ENCODE measurements around the gene THAP9. TPM values are rescaled to one million over a fixed set of nuclear protein-coding genes. Genes with fewer than 3 reads are reported as not detected.
A peak's percentile ranks its signal among the peaks of the same experiment; 100 is the strongest.
"Not testable (repeated sequence)": the region's sequence is repeated elsewhere in the genome, so short reads cannot be mapped to it uniquely, and the experiment has no call there.

Gene THAP9
- polyA plus RNA-seq (ENCODE audit: insufficient read length in 3 of 3), result 10 to 100 TPM in 2 of 3 donors, 1 to 10 TPM in 1; 9.5 to 11.8 (median 10.8) TPM
- long read RNA-seq, donor 1, result 0 reads
- long read RNA-seq, donor 2, partial matches to known transcripts, result 0 of 2 reads
- long read RNA-seq, donor 2, other reads (novel, unspliced or antisense), result 0 of 2 reads
- long read RNA-seq, donor 3, partial matches to known transcripts, result 0 of 2 reads
- long read RNA-seq, donor 3, other reads (novel, unspliced or antisense), result 0 of 2 reads
- long read RNA-seq, donor 4, partial matches to known transcripts, result 5 of 6 reads
- long read RNA-seq, donor 4, other reads (novel, unspliced or antisense), result 0 of 6 reads
- long read RNA-seq, donor 5, result 0 reads
- long read RNA-seq, donor 6, partial matches to known transcripts, result 0 of 2 reads
- long read RNA-seq, donor 6, other reads (novel, unspliced or antisense), result 0 of 2 reads
- long read RNA-seq, donor 7, partial matches to known transcripts, result 5 of 7 reads
- long read RNA-seq, donor 7, other reads (novel, unspliced or antisense), result 0 of 7 reads
- long read RNA-seq, donor 8, partial matches to known transcripts, result 0 of 1 reads
- long read RNA-seq, donor 8, other reads (novel, unspliced or antisense), result 0 of 1 reads
- long read RNA-seq, donor 9, result 0 reads
- long read RNA-seq, donor 10, result 0 reads
- long read RNA-seq, donor 11, partial matches to known transcripts, result 0 of 3 reads
- long read RNA-seq, donor 11, other reads (novel, unspliced or antisense), result 0 of 3 reads
- long read RNA-seq, donor 12, partial matches to known transcripts, result 19 of 22 reads
- long read RNA-seq, donor 12, other reads (novel, unspliced or antisense), result 0 of 22 reads
- long read RNA-seq, donor 13, partial matches to known transcripts, result 0 of 1 reads
- long read RNA-seq, donor 13, other reads (novel, unspliced or antisense), result 0 of 1 reads
- long read RNA-seq, donor 14, partial matches to known transcripts, result 0 of 2 reads
- long read RNA-seq, donor 14, other reads (novel, unspliced or antisense), result 0 of 2 reads
- long read RNA-seq, donor 15, result 0 reads
- long read RNA-seq, donor 16, partial matches to known transcripts, result 0 of 2 reads
- long read RNA-seq, donor 16, other reads (novel, unspliced or antisense), result 0 of 2 reads

- DNase-seq, result peak; percentile 99
Measured at GRCh38 chr4:82900411-82901182, at the start of gene THAP9. THAP9 (plus strand) TSS chr4:82900735; CDS start chr4:82900803, 68 bp downstream.

- DNase-seq, result no peak
Measured at GRCh38 chr4:82851318-82851717, 49.2 kb upstream of the THAP9 start.

GRCh38 chr4:82851885-82852750, 48.4 kb upstream of the THAP9 start:
- DNase-seq, result peak; percentile 4

- no peak for DNase-seq
Measured at GRCh38 chr4:82852751-82853285, 47.7 kb upstream of the THAP9 start.

- not testable (repeated sequence) for DNase-seq
Measured at GRCh38 chr4:82860487-82860886, 40.0 kb upstream of the THAP9 start.

- no peak for DNase-seq
Measured at GRCh38 chr4:82861529-82861928, 39.0 kb upstream of the THAP9 start.

GRCh38 chr4:82864336-82864979, 36.1 kb upstream of the THAP9 start:
- DNase-seq, result no peak

GRCh38 chr4:82865592-82865991, 34.9 kb upstream of the THAP9 start:
- DNase-seq, result no peak

GRCh38 chr4:82866033-82866432, 34.5 kb upstream of the THAP9 start:
- DNase-seq, result not testable (repeated sequence)

- no peak for DNase-seq
Measured at GRCh38 chr4:82866706-82867385, 33.7 kb upstream of the THAP9 start.

GRCh38 chr4:82868572-82868971, 32.0 kb upstream of the THAP9 start:
- no peak for DNase-seq

- DNase-seq, result no peak
Measured at GRCh38 chr4:82885410-82885809, 15.1 kb upstream of the THAP9 start.

- DNase-seq, result no peak
Measured at GRCh38 chr4:82886147-82886942, 14.2 kb upstream of the THAP9 start.

GRCh38 chr4:82889287-82889686, 11.2 kb upstream of the THAP9 start:
- no peak for DNase-seq

GRCh38 chr4:82890528-82890900, 10.0 kb upstream of the THAP9 start:
- peak; percentile 34 for DNase-seq

GRCh38 chr4:82890901-82891706, 9.4 kb upstream of the THAP9 start, which contains the start of gene SEC31A:
SEC31A (minus strand) TSS chr4:82891153; CDS start chr4:82881936, 9,217 bp downstream.
- peak; percentile 93 for DNase-seq
